ENCODE data around the gene PI4K2B. TPM values are rescaled to one million over a fixed set of nuclear protein-coding genes. Genes with fewer than 3 reads are reported as not detected.

The PI4K2B gene
- total and polyA plus RNA-seq, 2 of the 8 experiments (the other 6 are each of a cell fraction or from before 2014, with no cell fraction given), result 3.0 to 16.2 TPM

GRCh38 chr4:25313201-25313895 is 79.5 kb downstream of the PI4K2B start:
- POLR2A ChIA-PET (ENCODE audit: partially characterized antibody), result interaction anchor here (0.6 to 1.7 kb wide), 8 partner anchors 8 to 1160 kb away, joined by 3 to 9 read pairs (median 4); partner anchors contain the start of genes ANAPC4 and SEPSECS
- Histone ChIP-seq H3K23me2 (ENCODE audit: low read depth, low read length) (0 out of 2 replicates have a peak, but pooled peaks cover 1% of the 10 kb centered on the region), H3K23ac (ENCODE audit: insufficient read length) (no peak overlapping the region), H3K18ac (ENCODE audit: extremely low read depth, low read length) (no peak overlapping the region), H2BK20ac (ENCODE audit: low read length) (no peak overlapping the region), H3K79me2 (ENCODE audit: control insufficient read depth in 1 of 2, insufficient read depth in 2 of 2, low read length in 2 of 2) (no peaks in the 10 kb centered on the region), H3K4ac (replicated peaks; ENCODE audit: insufficient read length, low read depth, low read length) (no peak overlapping the region), H3K9me3 (ENCODE audit: insufficient read depth in 2 of 2, low read depth in 1 of 2, low read length in 1 of 2) (no peaks in the 10 kb centered on the region), H3K36me3 (ENCODE audit: control insufficient read depth in 2 of 4, insufficient read depth in 4 of 4, low read length in 3 of 4) (no peaks in the 10 kb centered on the region; a peak in 1 of 8 replicates), H4K8ac (ENCODE audit: extremely low read depth, insufficient read depth, low read length) (peak overlapping the region; percentile 38), H2BK120ac (replicated peaks; ENCODE audit: low read depth, low read length) (no peak overlapping the region), H2AFZ (ENCODE audit: low read length) (peak overlapping the region; percentile 89), H2AK5ac (ENCODE audit: low read depth, low read length) (no peak overlapping the region), H4K20me1 (replicated peaks in 1 of 2; ENCODE audit: control insufficient read depth in 1 of 2, insufficient read depth in 2 of 2, low read length in 2 of 2) (no peaks in the 10 kb centered on the region), H2BK15ac (ENCODE audit: low read length) (no peak overlapping the region), H4K91ac (replicated peaks; ENCODE audit: insufficient read length, low read length) (no peak overlapping the region), H3K27me3 (replicated peaks in 1 of 4; ENCODE audit: control insufficient read depth in 3 of 4, extremely low read depth in 1 of 4, insufficient read depth in 3 of 4, low read length in 3 of 4) (no peaks in the 10 kb centered on the region), H3K27ac (ENCODE audit: low read depth, low read length) (peak overlapping the region; percentile 89), H4K5ac (ENCODE audit: insufficient read length, low read depth, low read length) (no peak overlapping the region), H3K56ac (replicated peaks; ENCODE audit: insufficient read length, low read depth, low read length) (no peak overlapping the region), H3K4me3 (ENCODE audit: extremely low read depth in 1 of 4, insufficient read depth in 2 of 4, low read depth in 3 of 4, low read length in 4 of 4) (peak overlapping the region; percentile 61 to 93 (median 90)), H3K4me2 (ENCODE audit: insufficient read depth in 1 of 2, low read depth in 2 of 2, low read length in 2 of 2) (peak overlapping the region; percentile 38 to 66), H2BK5ac (ENCODE audit: low read depth, low read length) (no peak overlapping the region), H3K79me1 (ENCODE audit: low read depth, low read length) (no peaks in the 10 kb centered on the region), H2BK12ac (ENCODE audit: low read depth, low read length) (no peak overlapping the region), H3K14ac (ENCODE audit: insufficient read length) (no peak overlapping the region), H3K9ac (replicated peaks in 1 of 4; ENCODE audit: extremely low read depth in 1 of 4, low read depth in 3 of 4, low read length in 3 of 4) (peak overlapping the region; percentile 73 to 96 (median 94)), H3K4me1 (replicated peaks in 1 of 4; ENCODE audit: control insufficient read depth in 3 of 4, insufficient read depth in 4 of 4, low read length in 3 of 4) (no peaks in the 10 kb centered on the region; a peak in 1 of 7 replicates)
- WGBS, 2 experiments (ENCODE audit: extremely low coverage in 1 of 2, insufficient coverage in 1 of 2, insufficient read length in 1 of 2, insufficient replicate concordance in 2 of 2, low coverage in 1 of 2, low lambda C conversion rate in 2 of 2, missing lambda C conversion rate in 1 of 2), result 49% methylated on average over 21 of the region's 23 CpGs; no CpG with 5 or more reads in 1 of the 2 experiments
- DNase-seq (ENCODE audit: low read depth in 1 of 2, low spot score in 2 of 2) (no peak), FAIRE-seq (no peak)
- CTCF ChIA-PET (ENCODE audit: partially characterized antibody), result interaction anchor here (0.7 to 4.3 kb wide), 29 partner anchors 8 to 531 kb away, joined by 3 to 47 read pairs (median 6); no protein-coding TSS in a partner anchor
- no peak for TF ChIP-seq USF2 (IDR thresholded peaks at IDR 0.05; ENCODE audit: low read length)
- no peak for TF ChIP-seq EZH2 (IDR thresholded peaks at IDR 0.05; ENCODE audit: low read depth, low read length, severe bottlenecking)
- no peak for TF ChIP-seq BCL11A (IDR thresholded peaks at IDR 0.05; ENCODE audit: low read depth in 2 of 2, low read length in 2 of 2)
- TF ChIP-seq TAF7 (optimal IDR thresholded peaks at IDR 0.05; ENCODE audit: borderline replicate concordance, low read depth, low read length), result no peak
- TF ChIP-seq TCF12 (IDR thresholded peaks at IDR 0.05; ENCODE audit: low read depth, low read length), result no peak
- TF ChIP-seq BRCA1 (IDR thresholded peaks at IDR 0.05; ENCODE audit: low read depth, low read length), result no peak
- no peak for TF ChIP-seq POU5F1 (IDR thresholded peaks at IDR 0.05; ENCODE audit: low read depth, low read length)
- no peak for TF ChIP-seq JUND (IDR thresholded peaks at IDR 0.05; ENCODE audit: low read length)

All from H1 (cell line).